Measurements from ENCODE around the gene PRSS57.

PRSS57 gene

GRCh38 chr19:685454-685931, 9.8 kb downstream of the PRSS57 start:
- DNase-seq (ENCODE audit: extremely low spot score): no peak
- no peak for TF ChIP-seq CTCF (IDR thresholded peaks at IDR 0.05; ENCODE audit: control extremely low read depth, extremely low read depth, low read depth, missing control alignments)
- ChIA-PET CTCF (no interaction called here), POLR2A (no interaction called here)

DNA sequence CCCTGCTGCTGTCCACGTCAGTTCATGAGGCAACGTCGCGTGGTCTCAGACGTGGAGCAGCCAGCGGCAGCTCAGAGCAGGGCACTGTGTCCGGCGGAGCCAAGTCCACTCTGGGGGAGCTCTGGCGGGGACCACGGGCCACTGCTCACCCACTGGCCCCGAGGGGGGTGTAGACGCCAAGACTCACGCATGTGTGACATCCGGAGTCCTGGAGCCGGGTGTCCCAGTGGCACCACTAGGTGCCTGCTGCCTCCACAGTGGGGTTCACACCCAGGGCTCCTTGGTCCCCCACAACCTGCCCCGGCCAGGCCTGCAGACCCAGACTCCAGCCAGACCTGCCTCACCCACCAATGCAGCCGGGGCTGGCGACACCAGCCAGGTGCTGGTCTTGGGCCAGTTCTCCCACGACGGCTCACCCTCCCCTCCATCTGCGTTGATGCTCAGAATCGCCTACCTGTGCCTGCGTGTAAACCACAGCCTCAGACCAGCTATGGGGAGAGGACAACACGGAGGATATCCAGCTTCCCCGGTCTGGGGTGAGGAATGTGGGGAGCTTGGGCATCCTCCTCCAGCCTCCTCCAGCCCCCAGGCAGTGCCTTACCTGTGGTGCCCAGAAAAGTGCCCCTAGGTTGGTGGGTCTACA, 12.5 kb downstream of the PRSS57 start:
- CTCF ChIA-PET: no interaction called here
- DNase-seq (ENCODE audit: extremely low spot score): no peak
- POLR2A ChIA-PET: no interaction called here
- no peak for TF ChIP-seq CTCF (IDR thresholded peaks at IDR 0.05; ENCODE audit: control extremely low read depth, extremely low read depth, low read depth, missing control alignments)

DNA sequence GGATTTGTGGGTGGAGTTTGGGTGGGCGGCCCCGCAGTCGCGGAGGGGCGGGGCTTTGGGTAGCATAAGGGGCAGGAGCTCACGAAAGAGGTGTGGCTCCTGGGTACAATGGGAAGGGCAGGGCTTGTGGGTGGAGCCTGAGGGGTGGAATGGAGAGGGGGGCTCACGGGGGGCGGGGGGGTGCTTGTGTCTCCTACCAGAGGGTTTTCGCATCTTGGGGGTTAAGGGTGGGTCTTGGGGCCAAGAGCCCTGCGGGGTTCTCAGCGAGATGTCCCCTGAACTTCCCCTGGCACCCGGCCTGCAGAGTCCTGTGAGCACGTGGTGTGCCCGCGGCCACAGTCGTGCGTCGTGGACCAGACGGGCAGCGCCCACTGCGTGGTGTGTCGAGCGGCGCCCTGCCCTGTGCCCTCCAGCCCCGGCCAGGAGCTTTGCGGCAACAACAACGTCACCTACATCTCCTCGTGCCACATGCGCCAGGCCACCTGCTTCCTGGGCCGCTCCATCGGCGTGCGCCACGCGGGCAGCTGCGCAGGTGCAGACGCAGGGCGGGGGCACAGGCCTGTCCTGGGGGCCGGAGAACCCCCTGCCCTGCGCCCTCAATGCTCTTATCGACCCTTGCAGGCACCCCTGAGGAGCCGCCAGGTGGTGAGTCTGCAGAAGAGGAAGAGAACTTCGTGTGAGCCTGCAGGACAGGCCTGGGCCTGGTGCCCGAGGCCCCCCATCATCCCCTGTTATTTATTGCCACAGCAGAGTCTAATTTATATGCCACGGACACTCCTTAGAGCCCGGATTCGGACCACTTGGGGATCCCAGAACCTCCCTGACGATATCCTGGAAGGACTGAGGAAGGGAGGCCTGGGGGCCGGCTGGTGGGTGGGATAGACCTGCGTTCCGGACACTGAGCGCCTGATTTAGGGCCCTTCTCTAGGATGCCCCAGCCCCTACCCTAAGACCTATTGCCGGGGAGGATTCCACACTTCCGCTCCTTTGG, 13.9 kb downstream of the PRSS57 start:
- ChIA-PET CTCF (interaction anchor here (0.6 to 2.9 kb wide), 4 partner anchors 11 to 242 kb away, joined by 3 to 17 read pairs (median 4); no protein-coding TSS in a partner anchor), POLR2A (interaction anchor here (0.6 kb wide), 2 partner anchors 99 to 1794 kb away, joined by 3 to 5 read pairs; partner anchors contain the start of gene GADD45B)

GRCh38 chr19:680287-681028, 14.8 kb downstream of the PRSS57 start:
- DNase-seq (ENCODE audit: extremely low spot score): peak; percentile 99
- peak; percentile 73 for TF ChIP-seq CTCF (IDR thresholded peaks at IDR 0.05; ENCODE audit: control extremely low read depth, extremely low read depth, low read depth, missing control alignments)
- POLR2A ChIA-PET: interaction anchor here (0.6 to 1.2 kb wide), 3 partner anchors 47 to 1795 kb away, joined by 3 to 5 read pairs (median 3); partner anchors contain the start of gene GADD45B
- CTCF ChIA-PET: interaction anchor here (0.8 to 2.9 kb wide), 7 partner anchors 10 to 243 kb away, joined by 3 to 17 read pairs (median 3); no protein-coding TSS in a partner anchor

More for the DNA sequence above, 13.9 kb downstream of the PRSS57 start:
- no peak for TF ChIP-seq CTCF (IDR thresholded peaks at IDR 0.05; ENCODE audit: control extremely low read depth, extremely low read depth, low read depth, missing control alignments)
- peak; percentile 94 for DNase-seq (ENCODE audit: extremely low spot score)

DNA sequence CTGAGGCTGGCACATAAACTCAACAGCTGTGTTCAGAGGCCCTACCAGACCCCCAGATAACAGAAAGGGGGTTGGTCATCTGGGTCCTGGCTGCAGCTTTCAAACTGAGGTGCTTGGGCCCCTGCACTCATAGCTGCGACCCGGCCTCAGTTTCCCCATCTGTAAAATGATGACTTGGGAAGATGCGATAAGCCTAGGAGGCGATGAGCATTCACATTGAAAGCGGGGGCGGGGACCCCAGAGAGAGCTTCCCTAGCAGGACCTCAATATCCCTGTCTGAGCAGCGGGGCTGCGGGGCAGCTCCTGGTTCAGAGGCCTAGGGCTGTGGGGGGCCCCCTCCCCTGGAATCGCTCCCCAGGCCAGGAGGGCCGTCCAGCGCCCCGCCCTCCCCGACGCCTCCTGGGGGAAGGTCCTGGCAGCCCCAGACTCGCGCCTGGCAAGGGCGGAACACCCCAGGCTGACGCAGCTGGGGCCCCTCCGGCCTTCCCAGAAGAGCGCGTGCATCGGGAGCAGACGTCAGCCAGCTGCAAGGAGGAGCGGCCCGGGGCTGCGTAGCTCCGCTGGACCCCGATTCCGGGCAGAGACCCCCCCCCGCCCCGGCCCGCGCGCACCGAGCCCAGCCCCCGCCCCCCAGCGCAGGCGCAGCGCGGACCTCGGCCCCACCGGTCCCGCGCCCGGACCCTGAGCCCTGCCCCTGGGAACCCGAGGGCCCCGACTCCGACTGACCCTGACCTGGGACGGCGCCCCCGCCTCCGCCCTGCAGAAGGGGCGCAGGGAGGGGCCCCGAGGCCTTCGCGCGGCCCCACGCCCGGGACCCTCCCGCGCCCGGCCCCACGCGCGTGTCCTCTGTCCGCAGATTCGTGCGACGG, 15.6 kb downstream of the PRSS57 start:
- ChIA-PET CTCF (interaction anchor here (0.8 to 2.9 kb wide), 8 partner anchors 10 to 173 kb away, joined by 3 to 17 read pairs (median 3); partner anchors contain the start of gene RNF126), POLR2A (interaction anchor here (1.2 kb wide), 1 partner anchor 46 kb away, joined by 3 read pairs; no protein-coding TSS in a partner anchor)

More for the DNA sequence above, 15.6 kb downstream of the PRSS57 start:
- no peak for DNase-seq (ENCODE audit: extremely low spot score)
- no peak for TF ChIP-seq CTCF (IDR thresholded peaks at IDR 0.05; ENCODE audit: control extremely low read depth, extremely low read depth, low read depth, missing control alignments)
